ENCODE data around the gene SPRING1.

SPRING1 gene

DNA sequence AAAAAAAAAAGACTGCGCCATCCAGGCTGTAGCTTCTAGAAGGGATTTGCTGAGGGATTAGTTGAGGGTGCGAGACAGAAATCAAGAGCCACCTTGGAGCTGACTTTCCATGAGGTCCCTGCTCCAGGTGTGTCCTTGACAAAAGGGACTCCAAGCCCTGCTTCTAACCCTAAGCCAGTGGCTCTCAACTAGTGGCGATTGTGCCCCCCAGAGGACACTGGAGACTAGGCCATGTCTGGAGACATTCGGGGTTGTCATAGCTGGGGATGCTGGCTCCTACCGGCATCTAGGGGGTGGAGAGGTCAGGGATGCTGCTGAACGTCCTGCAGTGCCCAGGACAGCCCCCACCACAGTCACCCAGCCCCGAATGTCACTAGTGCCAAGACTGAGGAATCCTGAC lies 40.6 kb downstream of the SPRING1 start (continued):
- TF ChIP-seq, protein P1, sequence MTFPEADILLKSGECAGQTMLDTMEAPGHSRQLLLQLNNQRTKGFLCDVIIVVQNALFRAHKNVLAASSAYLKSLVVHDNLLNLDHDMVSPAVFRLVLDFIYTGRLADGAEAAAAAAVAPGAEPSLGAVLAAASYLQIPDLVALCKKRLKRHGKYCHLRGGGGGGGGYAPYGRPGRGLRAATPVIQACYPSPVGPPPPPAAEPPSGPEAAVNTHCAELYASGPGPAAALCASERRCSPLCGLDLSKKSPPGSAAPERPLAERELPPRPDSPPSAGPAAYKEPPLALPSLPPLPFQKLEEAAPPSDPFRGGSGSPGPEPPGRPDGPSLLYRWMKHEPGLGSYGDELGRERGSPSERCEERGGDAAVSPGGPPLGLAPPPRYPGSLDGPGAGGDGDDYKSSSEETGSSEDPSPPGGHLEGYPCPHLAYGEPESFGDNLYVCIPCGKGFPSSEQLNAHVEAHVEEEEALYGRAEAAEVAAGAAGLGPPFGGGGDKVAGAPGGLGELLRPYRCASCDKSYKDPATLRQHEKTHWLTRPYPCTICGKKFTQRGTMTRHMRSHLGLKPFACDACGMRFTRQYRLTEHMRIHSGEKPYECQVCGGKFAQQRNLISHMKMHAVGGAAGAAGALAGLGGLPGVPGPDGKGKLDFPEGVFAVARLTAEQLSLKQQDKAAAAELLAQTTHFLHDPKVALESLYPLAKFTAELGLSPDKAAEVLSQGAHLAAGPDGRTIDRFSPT (tag by site-specific recombination; IDR thresholded peaks at IDR 0.05): no peak
- TF ChIP-seq ZBTB8A (tag by site-specific recombination; IDR thresholded peaks at IDR 0.05) (no peak), ZNF175 (tag by site-specific recombination; IDR thresholded peaks at IDR 0.05) (no peak), ZNF654 (tag by site-specific recombination; IDR thresholded peaks at IDR 0.05; ENCODE audit: low read depth) (peak; percentile 58), GFI1B (tag by site-specific recombination; IDR thresholded peaks at IDR 0.05) (no peak), GLIS2 (tag by site-specific recombination; IDR thresholded peaks at IDR 0.05) (no peak), GLI4 (tag by site-specific recombination; IDR thresholded peaks at IDR 0.05) (no peak), ZNF600 (tag by site-specific recombination; IDR thresholded peaks at IDR 0.05) (0 out of 2 replicates have a peak, but pooled peaks have one; percentile 23)
- TF ChIP-seq, protein P2, sequence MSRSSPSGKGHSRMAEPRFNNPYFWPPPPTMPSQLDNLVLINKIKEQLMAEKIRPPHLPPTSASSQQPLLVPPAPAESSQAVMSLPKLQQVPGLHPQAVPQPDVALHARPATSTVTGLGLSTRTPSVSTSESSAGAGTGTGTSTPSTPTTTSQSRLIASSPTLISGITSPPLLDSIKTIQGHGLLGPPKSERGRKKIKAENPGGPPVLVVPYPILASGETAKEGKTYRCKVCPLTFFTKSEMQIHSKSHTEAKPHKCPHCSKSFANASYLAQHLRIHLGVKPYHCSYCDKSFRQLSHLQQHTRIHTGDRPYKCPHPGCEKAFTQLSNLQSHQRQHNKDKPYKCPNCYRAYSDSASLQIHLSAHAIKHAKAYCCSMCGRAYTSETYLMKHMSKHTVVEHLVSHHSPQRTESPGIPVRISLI (tag by site-specific recombination; IDR thresholded peaks at IDR 0.05): no peak
- TF ChIP-seq, protein P3, sequence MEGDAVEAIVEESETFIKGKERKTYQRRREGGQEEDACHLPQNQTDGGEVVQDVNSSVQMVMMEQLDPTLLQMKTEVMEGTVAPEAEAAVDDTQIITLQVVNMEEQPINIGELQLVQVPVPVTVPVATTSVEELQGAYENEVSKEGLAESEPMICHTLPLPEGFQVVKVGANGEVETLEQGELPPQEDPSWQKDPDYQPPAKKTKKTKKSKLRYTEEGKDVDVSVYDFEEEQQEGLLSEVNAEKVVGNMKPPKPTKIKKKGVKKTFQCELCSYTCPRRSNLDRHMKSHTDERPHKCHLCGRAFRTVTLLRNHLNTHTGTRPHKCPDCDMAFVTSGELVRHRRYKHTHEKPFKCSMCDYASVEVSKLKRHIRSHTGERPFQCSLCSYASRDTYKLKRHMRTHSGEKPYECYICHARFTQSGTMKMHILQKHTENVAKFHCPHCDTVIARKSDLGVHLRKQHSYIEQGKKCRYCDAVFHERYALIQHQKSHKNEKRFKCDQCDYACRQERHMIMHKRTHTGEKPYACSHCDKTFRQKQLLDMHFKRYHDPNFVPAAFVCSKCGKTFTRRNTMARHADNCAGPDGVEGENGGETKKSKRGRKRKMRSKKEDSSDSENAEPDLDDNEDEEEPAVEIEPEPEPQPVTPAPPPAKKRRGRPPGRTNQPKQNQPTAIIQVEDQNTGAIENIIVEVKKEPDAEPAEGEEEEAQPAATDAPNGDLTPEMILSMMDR (tag by site-specific recombination; IDR thresholded peaks at IDR 0.05): peak; percentile 27; the same call in 1 of the 2 replicates

DNA sequence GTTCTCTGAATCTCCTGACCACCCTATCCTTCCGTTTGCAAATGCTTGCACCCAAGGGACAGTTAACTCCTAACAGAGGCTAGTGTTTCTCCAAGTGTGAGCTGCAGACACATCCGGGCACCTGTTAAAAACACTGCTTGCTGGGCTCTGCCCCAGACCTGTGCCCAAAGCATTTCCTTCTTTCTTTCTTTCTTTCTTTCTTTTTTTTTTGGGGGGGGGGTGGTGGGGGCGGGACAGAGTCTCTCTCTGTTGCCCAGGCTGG lies 42.5 kb downstream of the SPRING1 start:
- Histone ChIP-seq H3K36me3 (ENCODE audit: control insufficient read depth in 2 of 2, insufficient read depth in 1 of 2, low read length in 2 of 2) (no peaks in the 10 kb centered on the region), H3K27ac (ENCODE audit: extremely low read depth, low read depth, low read length) (no peak overlapping the region), H3K9me3 (ENCODE audit: control insufficient read depth, insufficient read depth, low read depth, low read length) (no peaks in the 10 kb centered on the region), H3K4me3 (ENCODE audit: low read depth, low read length) (no peak overlapping the region), H3K4me1 (ENCODE audit: control insufficient read depth, insufficient read depth, low read length) (peaks cover 6% of the 10 kb centered on the region; the same call in 1 of the 2 replicates)
- ChIA-PET CTCF (no interaction called here), POLR2A (no interaction called here)
- TF ChIP-seq, protein P4, sequence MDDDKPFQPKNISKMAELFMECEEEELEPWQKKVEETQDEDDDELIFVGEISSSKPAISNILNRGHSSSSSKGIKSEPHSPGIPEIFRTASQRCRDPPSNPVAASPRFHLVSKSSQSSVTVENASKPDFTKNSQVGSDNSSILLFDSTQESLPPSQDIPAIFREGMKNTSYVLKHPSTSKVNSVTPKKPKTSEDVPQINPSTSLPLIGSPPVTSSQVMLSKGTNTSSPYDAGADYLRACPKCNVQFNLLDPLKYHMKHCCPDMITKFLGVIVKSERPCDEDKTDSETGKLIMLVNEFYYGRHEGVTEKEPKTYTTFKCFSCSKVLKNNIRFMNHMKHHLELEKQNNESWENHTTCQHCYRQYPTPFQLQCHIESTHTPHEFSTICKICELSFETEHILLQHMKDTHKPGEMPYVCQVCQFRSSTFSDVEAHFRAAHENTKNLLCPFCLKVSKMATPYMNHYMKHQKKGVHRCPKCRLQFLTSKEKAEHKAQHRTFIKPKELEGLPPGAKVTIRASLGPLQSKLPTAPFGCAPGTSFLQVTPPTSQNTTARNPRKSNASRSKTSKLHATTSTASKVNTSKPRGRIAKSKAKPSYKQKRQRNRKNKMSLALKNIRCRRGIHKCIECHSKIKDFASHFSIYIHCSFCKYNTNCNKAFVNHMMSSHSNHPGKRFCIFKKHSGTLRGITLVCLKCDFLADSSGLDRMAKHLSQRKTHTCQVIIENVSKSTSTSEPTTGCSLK (tag by site-specific recombination; IDR thresholded peaks at IDR 0.05): no peak
- TF ChIP-seq, protein P5, sequence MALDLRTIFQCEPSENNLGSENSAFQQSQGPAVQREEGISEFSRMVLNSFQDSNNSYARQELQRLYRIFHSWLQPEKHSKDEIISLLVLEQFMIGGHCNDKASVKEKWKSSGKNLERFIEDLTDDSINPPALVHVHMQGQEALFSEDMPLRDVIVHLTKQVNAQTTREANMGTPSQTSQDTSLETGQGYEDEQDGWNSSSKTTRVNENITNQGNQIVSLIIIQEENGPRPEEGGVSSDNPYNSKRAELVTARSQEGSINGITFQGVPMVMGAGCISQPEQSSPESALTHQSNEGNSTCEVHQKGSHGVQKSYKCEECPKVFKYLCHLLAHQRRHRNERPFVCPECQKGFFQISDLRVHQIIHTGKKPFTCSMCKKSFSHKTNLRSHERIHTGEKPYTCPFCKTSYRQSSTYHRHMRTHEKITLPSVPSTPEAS (tag by site-specific recombination; IDR thresholded peaks at IDR 0.05): no peak
- TF ChIP-seq, protein P6, sequence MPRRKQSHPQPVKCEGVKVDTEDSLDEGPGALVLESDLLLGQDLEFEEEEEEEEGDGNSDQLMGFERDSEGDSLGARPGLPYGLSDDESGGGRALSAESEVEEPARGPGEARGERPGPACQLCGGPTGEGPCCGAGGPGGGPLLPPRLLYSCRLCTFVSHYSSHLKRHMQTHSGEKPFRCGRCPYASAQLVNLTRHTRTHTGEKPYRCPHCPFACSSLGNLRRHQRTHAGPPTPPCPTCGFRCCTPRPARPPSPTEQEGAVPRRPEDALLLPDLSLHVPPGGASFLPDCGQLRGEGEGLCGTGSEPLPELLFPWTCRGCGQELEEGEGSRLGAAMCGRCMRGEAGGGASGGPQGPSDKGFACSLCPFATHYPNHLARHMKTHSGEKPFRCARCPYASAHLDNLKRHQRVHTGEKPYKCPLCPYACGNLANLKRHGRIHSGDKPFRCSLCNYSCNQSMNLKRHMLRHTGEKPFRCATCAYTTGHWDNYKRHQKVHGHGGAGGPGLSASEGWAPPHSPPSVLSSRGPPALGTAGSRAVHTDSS (tag by site-specific recombination; IDR thresholded peaks at IDR 0.05): no peak
